ENCODE measurements around the gene SMARCA4. TPM values are rescaled to one million over a fixed set of nuclear protein-coding genes. Genes with fewer than 3 reads are reported as not detected.
A peak's percentile ranks its signal among the peaks of the same experiment; 100 is the strongest.

SMARCA4 gene
- total RNA-seq, 1 donor from 2014 or later = 513 TPM

DNA sequence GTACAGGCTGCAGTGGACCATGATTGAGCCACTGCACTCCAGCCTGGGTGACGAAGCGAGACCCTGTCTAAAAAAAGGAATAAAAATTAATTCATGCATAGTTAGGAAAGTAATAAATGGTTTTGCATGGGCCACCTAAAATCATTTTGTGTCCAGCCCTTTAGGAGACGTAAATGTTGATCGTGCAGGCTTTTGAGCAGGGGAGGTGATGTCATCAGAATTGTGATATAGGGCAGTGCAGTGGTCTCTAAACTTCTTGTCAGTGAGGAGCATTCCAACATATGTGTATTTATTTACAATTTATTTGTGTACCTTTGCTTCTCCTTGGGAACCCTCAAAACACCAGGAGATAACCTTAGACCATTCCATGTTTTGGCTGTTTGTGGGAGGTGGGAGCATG lies 3.0 kb downstream of the SMARCA4 start:
- Mint-ChIP-seq H3K27me3 (ENCODE audit: unreplicated experiment) (peaks cover 19% of the 10 kb centered on the region), H3K36me3 (ENCODE audit: unreplicated experiment) (no peaks in the 10 kb centered on the region), H3K27ac (ENCODE audit: unreplicated experiment) (peak overlapping the region; percentile 45), H3K4me3 (ENCODE audit: unreplicated experiment) (peak overlapping the region; percentile 56), H3K9me3 (ENCODE audit: unreplicated experiment) (peaks cover 15% of the 10 kb centered on the region), H3K4me1 (ENCODE audit: low read depth, unreplicated experiment) (peaks cover 27% of the 10 kb centered on the region)
- no peak for DNase-seq
- TF ChIP-seq, protein P1, sequence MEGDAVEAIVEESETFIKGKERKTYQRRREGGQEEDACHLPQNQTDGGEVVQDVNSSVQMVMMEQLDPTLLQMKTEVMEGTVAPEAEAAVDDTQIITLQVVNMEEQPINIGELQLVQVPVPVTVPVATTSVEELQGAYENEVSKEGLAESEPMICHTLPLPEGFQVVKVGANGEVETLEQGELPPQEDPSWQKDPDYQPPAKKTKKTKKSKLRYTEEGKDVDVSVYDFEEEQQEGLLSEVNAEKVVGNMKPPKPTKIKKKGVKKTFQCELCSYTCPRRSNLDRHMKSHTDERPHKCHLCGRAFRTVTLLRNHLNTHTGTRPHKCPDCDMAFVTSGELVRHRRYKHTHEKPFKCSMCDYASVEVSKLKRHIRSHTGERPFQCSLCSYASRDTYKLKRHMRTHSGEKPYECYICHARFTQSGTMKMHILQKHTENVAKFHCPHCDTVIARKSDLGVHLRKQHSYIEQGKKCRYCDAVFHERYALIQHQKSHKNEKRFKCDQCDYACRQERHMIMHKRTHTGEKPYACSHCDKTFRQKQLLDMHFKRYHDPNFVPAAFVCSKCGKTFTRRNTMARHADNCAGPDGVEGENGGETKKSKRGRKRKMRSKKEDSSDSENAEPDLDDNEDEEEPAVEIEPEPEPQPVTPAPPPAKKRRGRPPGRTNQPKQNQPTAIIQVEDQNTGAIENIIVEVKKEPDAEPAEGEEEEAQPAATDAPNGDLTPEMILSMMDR (IDR thresholded peaks at IDR 0.05; ENCODE audit: partially characterized antibody, unreplicated experiment) = no peak

DNA sequence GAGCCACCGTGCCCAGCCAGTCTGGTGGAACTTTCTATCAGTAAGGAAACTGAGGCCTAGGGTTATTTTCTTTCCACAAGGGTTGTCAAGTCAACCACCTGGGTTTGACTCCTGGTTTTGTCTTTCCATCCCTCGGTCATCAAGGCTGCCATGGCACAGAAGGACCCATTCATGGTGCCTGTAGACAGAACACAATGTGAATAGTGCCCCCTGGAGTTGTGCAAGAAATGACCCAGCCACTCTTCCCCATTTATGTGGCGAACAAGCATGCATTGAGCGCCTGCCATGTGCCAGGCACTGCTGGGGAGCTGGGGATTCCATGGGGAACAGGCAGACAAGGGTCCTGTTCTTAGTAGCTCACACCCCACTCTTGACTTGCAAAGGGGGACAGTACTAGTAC lies 4.1 kb downstream of the SMARCA4 start:
- Mint-ChIP-seq H3K27ac (ENCODE audit: unreplicated experiment) (no peak overlapping the region), H3K27me3 (ENCODE audit: unreplicated experiment) (peaks cover 19% of the 10 kb centered on the region), H3K36me3 (ENCODE audit: unreplicated experiment) (no peaks in the 10 kb centered on the region), H3K4me3 (ENCODE audit: unreplicated experiment) (no peak overlapping the region), H3K9me3 (ENCODE audit: unreplicated experiment) (peaks cover 15% of the 10 kb centered on the region), H3K4me1 (ENCODE audit: low read depth, unreplicated experiment) (peaks cover 29% of the 10 kb centered on the region)
- DNase-seq = no peak
- TF ChIP-seq, protein P1 (IDR thresholded peaks at IDR 0.05; ENCODE audit: partially characterized antibody, unreplicated experiment) = no peak

DNA sequence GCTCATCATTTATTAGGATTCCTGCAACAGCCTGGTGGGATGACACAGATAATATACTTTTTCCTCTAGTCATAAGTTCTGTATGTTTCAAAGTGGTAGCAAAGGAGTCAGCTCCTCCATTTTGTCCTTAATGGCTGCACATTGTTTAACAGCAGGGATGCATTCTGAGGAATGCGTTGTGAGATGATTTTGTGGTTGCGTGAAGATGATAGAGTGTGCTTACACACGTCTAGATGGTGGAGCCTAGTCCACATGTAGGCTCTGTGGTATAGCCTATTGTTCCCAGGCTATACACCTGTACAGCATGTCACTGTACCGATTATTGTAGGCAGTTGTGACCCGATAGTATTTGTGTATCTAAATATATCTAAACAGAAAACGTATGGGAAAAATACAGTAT lies 4.6 kb downstream of the SMARCA4 start:
- peaks cover 20% of the 10 kb centered on the region for H3K27me3 Mint-ChIP-seq (ENCODE audit: unreplicated experiment)
- H3K27ac Mint-ChIP-seq (ENCODE audit: unreplicated experiment) = peak overlapping the region; percentile 6
- peaks cover 13% of the 10 kb centered on the region for H3K9me3 Mint-ChIP-seq (ENCODE audit: unreplicated experiment)
- H3K36me3 Mint-ChIP-seq (ENCODE audit: unreplicated experiment) = no peaks in the 10 kb centered on the region
- H3K4me1 Mint-ChIP-seq (ENCODE audit: low read depth, unreplicated experiment) = peaks cover 33% of the 10 kb centered on the region
- TF ChIP-seq, protein P1 (IDR thresholded peaks at IDR 0.05; ENCODE audit: partially characterized antibody, unreplicated experiment) = no peak
- DNase-seq = no peak
- peak overlapping the region; percentile 62 for H3K4me3 Mint-ChIP-seq (ENCODE audit: unreplicated experiment)

DNA sequence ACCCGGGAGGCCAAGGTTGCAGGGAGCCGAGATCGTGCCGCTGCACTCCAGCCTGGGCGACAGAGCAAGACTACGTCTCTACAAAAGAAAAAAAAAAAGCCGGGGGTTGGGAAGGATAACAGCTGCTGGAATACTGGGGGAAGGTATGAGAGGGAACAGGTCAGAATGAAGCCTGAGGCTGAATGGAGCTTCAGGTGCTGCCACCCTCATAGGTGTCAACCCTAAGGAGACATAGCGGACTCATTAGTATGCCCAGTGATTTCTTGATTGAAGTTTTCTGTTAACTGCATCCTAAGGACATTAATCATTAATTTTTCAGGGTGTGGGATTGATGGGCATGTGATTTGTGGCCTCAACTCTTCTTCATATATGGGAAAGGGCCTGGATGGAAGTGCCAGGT lies 6.0 kb downstream of the SMARCA4 start:
- TF ChIP-seq, protein P1 (IDR thresholded peaks at IDR 0.05; ENCODE audit: partially characterized antibody, unreplicated experiment) = no peak
- Mint-ChIP-seq H3K9me3 (ENCODE audit: unreplicated experiment) (peaks cover 8% of the 10 kb centered on the region), H3K4me3 (ENCODE audit: unreplicated experiment) (peak overlapping the region; percentile 57), H3K27ac (ENCODE audit: unreplicated experiment) (peak overlapping the region; percentile 69), H3K36me3 (ENCODE audit: unreplicated experiment) (no peaks in the 10 kb centered on the region), H3K27me3 (ENCODE audit: unreplicated experiment) (peaks cover 15% of the 10 kb centered on the region), H3K4me1 (ENCODE audit: low read depth, unreplicated experiment) (peaks cover 33% of the 10 kb centered on the region)
- DNase-seq = no peak

DNA sequence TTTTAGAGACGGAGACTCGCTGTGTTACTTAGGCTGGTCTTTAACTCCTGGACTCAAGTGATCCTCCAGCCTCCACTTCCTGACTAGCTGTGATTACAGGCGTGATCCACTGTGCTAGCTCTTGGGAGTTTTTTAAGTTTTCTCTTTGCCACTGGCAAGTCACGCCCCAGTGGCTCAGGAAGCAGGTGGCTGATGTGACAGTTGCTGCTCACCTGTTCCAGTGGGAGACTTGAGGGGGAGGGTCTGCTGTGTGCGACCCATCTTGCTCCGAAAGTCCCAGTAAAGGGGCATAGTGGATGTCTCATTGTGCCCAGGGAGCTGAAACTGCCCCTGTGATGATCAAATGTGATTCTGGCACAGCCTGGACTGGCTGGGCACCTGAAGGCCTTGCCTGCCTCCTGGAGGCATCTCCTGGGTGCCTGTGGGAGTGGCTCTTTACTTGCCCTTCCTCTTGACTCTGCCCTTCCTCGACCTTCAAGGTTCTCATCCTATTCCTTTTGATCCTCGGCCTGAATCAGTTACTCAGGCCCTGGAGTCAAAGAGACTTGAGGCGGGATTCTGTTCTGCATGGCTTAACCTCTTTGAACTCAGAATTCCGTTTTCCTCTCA lies 7.8 kb downstream of the SMARCA4 start:
- H3K27me3 Mint-ChIP-seq (ENCODE audit: unreplicated experiment) = peaks cover 10% of the 10 kb centered on the region
- H3K4me1 Mint-ChIP-seq (ENCODE audit: low read depth, unreplicated experiment) = peaks cover 29% of the 10 kb centered on the region
- H3K27ac Mint-ChIP-seq (ENCODE audit: unreplicated experiment) = peak overlapping the region; percentile 59
- no peaks in the 10 kb centered on the region for H3K36me3 Mint-ChIP-seq (ENCODE audit: unreplicated experiment)
- TF ChIP-seq, protein P1 (IDR thresholded peaks at IDR 0.05; ENCODE audit: partially characterized antibody, unreplicated experiment) = no peak
- H3K4me3 Mint-ChIP-seq (ENCODE audit: unreplicated experiment) = peak overlapping the region; percentile 63
- no peak for DNase-seq
- peaks cover 3% of the 10 kb centered on the region for H3K9me3 Mint-ChIP-seq (ENCODE audit: unreplicated experiment)

Data from glutamatergic neuron (in vitro differentiated cells).